CD14-positive monocyte (primary cell): Measurements from ENCODE around the gene PHOX2B. TPM values are rescaled to one million over a fixed set of nuclear protein-coding genes. Genes with fewer than 3 reads are reported as not detected.

Experiments
- DNase-seq, 3 donors: peaks; one replicate each; pipeline ENCODE4 v3.0.0-alpha.2; 2011 to 2022
- H2AFZ ChIP-seq: 2 replicates; pipeline ENCODE4 v1.6.0; 2012; ENCODE audit warnings: mild to moderate bottlenecking, low read depth, low read length, inconsistent platforms; ENCODE audit not compliant: insufficient read depth, poor library complexity, severe bottlenecking
- H3K27ac ChIP-seq, 2 donors: 1 replicate in 1 of 2; 2 replicates in 1 of 2; pipeline ENCODE4 v1.5.1; 2012 to 2013; ENCODE audit warnings: low read length in 2 of 2, control low read depth in 1 of 2, inconsistent platforms in 1 of 2, low read depth in 1 of 2, mild to moderate bottlenecking in 1 of 2
- H3K27me3 ChIP-seq, 2 donors: one replicate each; pipeline versions ENCODE4 v1.6.0 to v1.6.1; 2011 to 2013; ENCODE audit warnings: low read length in 2 of 2; ENCODE audit not compliant: control insufficient read depth in 2 of 2, insufficient read depth in 2 of 2
- H3K36me3 ChIP-seq, 2 donors: replicated peaks in 1 of 2; 1 replicate in 1 of 2; 2 replicates in 1 of 2; pipeline versions ENCODE4 v1.5.1 to v1.6.1; 2012 to 2013; ENCODE audit warnings: low read length in 2 of 2, control low read depth in 1 of 2, inconsistent platforms in 1 of 2, mild to moderate bottlenecking in 1 of 2; ENCODE audit not compliant: insufficient read depth in 2 of 2, control insufficient read depth in 1 of 2
- H3K4me1 ChIP-seq, 2 donors: 1 replicate in 1 of 2; 2 replicates in 1 of 2; pipeline versions ENCODE4 v1.5.1 to v1.6.1; 2012 to 2013; ENCODE audit warnings: low read length in 2 of 2, control low read depth in 1 of 2, inconsistent platforms in 1 of 2, mild to moderate bottlenecking in 1 of 2, moderate library complexity in 1 of 2; ENCODE audit not compliant: insufficient read depth in 2 of 2, control insufficient read depth in 1 of 2
- H3K4me2 ChIP-seq: replicated peaks from 2 replicates; pipeline ENCODE3; 2012; ENCODE audit warnings: low read length, moderate library complexity, mild to moderate bottlenecking; ENCODE audit not compliant: poor library complexity, severe bottlenecking; ENCODE audit errors: extremely low read depth
- H3K4me3 ChIP-seq, 3 experiments: fragments of 200-600 bp in 1 of 3; sonication (generic) in 1 of 3; replicated peaks in 1 of 3; 1 replicate in 2 of 3; 2 replicates in 1 of 3; pipeline ENCODE4 v1.5.1; 2011 to 2013; ENCODE audit warnings: low read length in 3 of 3, mild to moderate bottlenecking in 3 of 3, control low read depth in 2 of 3, low read depth in 2 of 3, inconsistent platforms in 1 of 3, moderate library complexity in 1 of 3
- H3K79me2 ChIP-seq: 2 replicates; pipeline ENCODE4 v1.6.0; 2012; ENCODE audit warnings: mild to moderate bottlenecking, control low read depth, inconsistent platforms, low read length, moderate library complexity; ENCODE audit not compliant: insufficient read depth
- H3K9ac ChIP-seq: 2 replicates; pipeline ENCODE4 v1.6.0; 2017; ENCODE audit warnings: low read length, mild to moderate bottlenecking; ENCODE audit not compliant: insufficient read depth, poor library complexity, severe bottlenecking
- H3K9me3 ChIP-seq, 2 donors: replicated peaks in 1 of 2; 1 replicate in 1 of 2; 2 replicates in 1 of 2; pipeline versions ENCODE4 v1.5.1 to v1.6.1; 2012 to 2013; ENCODE audit warnings: low read length in 2 of 2, control low read depth in 1 of 2; ENCODE audit not compliant: control insufficient read depth in 1 of 2, insufficient read depth in 1 of 2
- H4K20me1 ChIP-seq: 2 replicates; pipeline ENCODE4 v1.6.0; 2012; ENCODE audit warnings: mild to moderate bottlenecking, low read length, control low read depth, moderate library complexity; ENCODE audit not compliant: insufficient read depth
- H3K27ac Mint-ChIP-seq, 7 donors: one replicate each; pipeline ENCODE4 v1.8.0; 2020; ENCODE audit warnings: mild to moderate bottlenecking in 7 of 7, mixed read lengths in 7 of 7, moderate library complexity in 6 of 7, inconsistent platforms in 2 of 7
- H3K27me3 Mint-ChIP-seq, 3 donors: one replicate each; pipeline ENCODE4 v1.8.0; 2021 to 2022; ENCODE audit warnings: low read depth in 3 of 3, mild to moderate bottlenecking in 3 of 3, mixed read lengths in 3 of 3, moderate library complexity in 3 of 3, inconsistent platforms in 1 of 3
- H3K36me3 Mint-ChIP-seq, 2 donors: one replicate each; pipeline ENCODE4 v1.8.0; 2020; ENCODE audit warnings: mixed read lengths in 2 of 2, inconsistent platforms in 1 of 2, mild to moderate bottlenecking in 1 of 2
- H3K4me1 Mint-ChIP-seq: one replicate; pipeline ENCODE4 v1.8.0; 2020; ENCODE audit warnings: mild to moderate bottlenecking, mixed read lengths
- H3K4me3 Mint-ChIP-seq, 2 donors: one replicate each; pipeline ENCODE4 v1.8.0; 2020; ENCODE audit warnings: mild to moderate bottlenecking in 2 of 2, mixed read lengths in 2 of 2, moderate library complexity in 1 of 2
- H3K9me3 Mint-ChIP-seq, 7 donors: one replicate each; pipeline ENCODE4 v1.8.0; 2020 to 2022; ENCODE audit warnings: mixed read lengths in 7 of 7, mild to moderate bottlenecking in 6 of 7, moderate library complexity in 6 of 7, inconsistent platforms in 2 of 7
- CTCF ChIP-seq: fragments of 200-600 bp; IDR thresholded peaks from one replicate; pipeline ENCODE4 v1.8.0; 2022; ENCODE audit warnings: antibody characterized with exemption, mild to moderate bottlenecking
- WGBS: methylation state at CpG from one replicate; pipeline ENCODE4 v1.1.5; 2013; ENCODE audit warnings: missing lambda C conversion rate; ENCODE audit not compliant: insufficient coverage; 5-methylcytosine and 5-hydroxymethylcytosine counted together
- intact Hi-C, 2 donors: fragments of 100-400 bp; cut with micrococcal nuclease; formaldehyde crosslinking; loops; one replicate each; pipeline versions ENCODE4 v1.15.0 to v1.15.1; 2023
- polyA plus RNA-seq, 3 donors: library from polyadenylated mRNA; depleted of rRNA in 1 of 3; unstranded in 2 of 3; stranded (reverse) in 1 of 3; fragments of 300-500 nt in 2 of 3; fragments of >200 nt in 1 of 3; fragmentation: Illumina TruSeq in 2 of 3; gene quantifications; 1 replicate in 2 of 3; 2 replicates in 1 of 3; pipeline ENCODE4 v1.2.3, GENCODE V29; 2012 to 2021

Gene PHOX2B
- polyA plus RNA-seq, 3 donors: not detected

- TF ChIP-seq CTCF: no peak
- no peaks in the 10 kb centered on the region for H3K36me3 Mint-ChIP-seq
- intact Hi-C loops: no loop called here
Measured at GRCh38 chr4:41747230-41748055, 1.1 kb downstream of the PHOX2B start.

GRCh38 chr4:41746440-41747229, 1.9 kb downstream of the PHOX2B start:
- intact Hi-C loops: no loop called here
- Mint-ChIP-seq H3K4me3 (peak overlapping the region in 1 of 2 donors; percentile 89), H3K36me3 (no peaks in the 10 kb centered on the region), H3K9me3 (peaks cover 0 to 28% (median 19%) of the 10 kb centered on the region in 7 donors), H3K27me3 (peaks cover 88 to 96% (median 96%) of the 10 kb centered on the region in 3 donors), H3K4me1 (peaks cover 3% of the 10 kb centered on the region), H3K27ac (no peak overlapping the region)
- Histone ChIP-seq H3K4me1 (no peaks in the 10 kb centered on the region), H3K27ac (no peak overlapping the region), H3K36me3 (no peaks in the 10 kb centered on the region), H3K79me2 (no peaks in the 10 kb centered on the region), H3K4me2 (no peak overlapping the region), H3K9me3 (peaks cover 0 to 40% of the 10 kb centered on the region in 2 donors), H3K4me3 (no peak overlapping the region), H4K20me1 (no peaks in the 10 kb centered on the region), H3K9ac (no peak overlapping the region), H3K27me3 (peaks cover 90 to 93% of the 10 kb centered on the region in 2 donors), H2AFZ (no peak overlapping the region)
- no peak for DNase-seq
- WGBS: 16% methylated on average over 28 of the region's 37 CpGs
- TF ChIP-seq CTCF: no peak

More at GRCh38 chr4:41747230-41748055, 1.1 kb downstream of the PHOX2B start:
- WGBS: 12% methylated on average over 45 of the region's 49 CpGs
- H3K4me2 ChIP-seq: no peak overlapping the region
- no peak for DNase-seq
- H3K9me3 Mint-ChIP-seq: peaks cover 0 to 32% (median 19%) of the 10 kb centered on the region in 7 donors
- peaks cover 90 to 94% of the 10 kb centered on the region in 2 donors for H3K27me3 ChIP-seq
- peak overlapping the region in 1 of 7 donors; percentile 6 for H3K27ac Mint-ChIP-seq
- H3K27me3 Mint-ChIP-seq: peaks cover 92 to 97% (median 97%) of the 10 kb centered on the region in 3 donors
- no peak overlapping the region for H3K4me3 ChIP-seq
- H3K4me1 ChIP-seq: no peaks in the 10 kb centered on the region
- no peaks in the 10 kb centered on the region for H3K36me3 ChIP-seq
- H4K20me1 ChIP-seq: no peaks in the 10 kb centered on the region
- no peak overlapping the region for H3K27ac ChIP-seq
- H3K9ac ChIP-seq: no peak overlapping the region
- no peaks in the 10 kb centered on the region for H3K79me2 ChIP-seq
- H3K9me3 ChIP-seq: peaks cover 0 to 48% of the 10 kb centered on the region in 2 donors
- H3K4me1 Mint-ChIP-seq: peaks cover 3% of the 10 kb centered on the region
- peak overlapping the region in 1 of 2 donors; percentile 89 for H3K4me3 Mint-ChIP-seq
- no peak overlapping the region for H2AFZ ChIP-seq
